BE2C (cell line): ENCODE measurements around the gene CDK12.
"Not testable (repeated sequence)": the region's sequence is repeated elsewhere in the genome, so short reads cannot be mapped to it uniquely, and the experiment has no call there.

Source experiments
- DNase-seq: peaks from one replicate; pipeline ENCODE4 v3.0.0-alpha.2; 2020
- H3K27me3 ChIP-seq: fragments of 250-450 bp; sonication (Bioruptor Pico); 2 replicates; pipeline ENCODE4 v1.5.1; 2020; ENCODE audit warnings: mild to moderate bottlenecking
- H3K36me3 ChIP-seq: fragments of 250-450 bp; sonication (Bioruptor Pico); 2 replicates; pipeline ENCODE4 v1.5.1; 2020; ENCODE audit warnings: mild to moderate bottlenecking
- H3K4me1 ChIP-seq: fragments of 250-450 bp; sonication (Bioruptor Pico); 2 replicates; pipeline ENCODE4 v1.5.1; 2020
- H3K4me3 ChIP-seq: 2 replicates; pipeline ENCODE4 v1.5.1; 2011; ENCODE audit warnings: low read depth, low read length
- H3K9me3 ChIP-seq: fragments of 250-450 bp; sonication (Bioruptor Pico); 2 replicates; pipeline ENCODE4 v1.5.1; 2020
- TF ChIP-seq, protein P1 (sequence below): IDR thresholded peaks from 2 replicates; pipeline ENCODE4 v1.5.1; 2012; ENCODE audit warnings: mild to moderate bottlenecking, low read depth, low read length

The CDK12 gene

DNA sequence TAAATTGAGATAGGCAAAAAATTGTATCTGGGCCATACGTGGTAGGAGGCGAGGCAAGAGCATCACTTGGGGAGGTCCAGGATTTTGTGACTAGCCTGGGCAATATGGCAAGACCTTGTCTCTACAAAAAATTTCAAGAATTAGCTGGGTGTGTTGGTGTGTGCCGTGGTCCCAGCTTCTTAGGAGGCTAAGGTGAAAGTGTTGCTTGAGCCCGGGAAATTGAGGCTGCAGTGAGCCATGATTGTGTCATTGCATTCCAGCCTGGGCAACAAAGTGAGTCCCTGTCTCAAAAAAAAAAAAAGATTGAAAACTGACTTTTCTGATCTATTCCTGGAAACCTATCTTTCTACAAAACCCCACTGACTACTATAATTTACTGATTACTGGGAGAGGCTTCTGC lies 26.7 kb downstream of the CDK12 start:
- no peaks in the 10 kb centered on the region for H3K9me3 ChIP-seq
- H3K36me3 ChIP-seq, result peaks cover 24% of the 10 kb centered on the region
- TF ChIP-seq, protein P1, sequence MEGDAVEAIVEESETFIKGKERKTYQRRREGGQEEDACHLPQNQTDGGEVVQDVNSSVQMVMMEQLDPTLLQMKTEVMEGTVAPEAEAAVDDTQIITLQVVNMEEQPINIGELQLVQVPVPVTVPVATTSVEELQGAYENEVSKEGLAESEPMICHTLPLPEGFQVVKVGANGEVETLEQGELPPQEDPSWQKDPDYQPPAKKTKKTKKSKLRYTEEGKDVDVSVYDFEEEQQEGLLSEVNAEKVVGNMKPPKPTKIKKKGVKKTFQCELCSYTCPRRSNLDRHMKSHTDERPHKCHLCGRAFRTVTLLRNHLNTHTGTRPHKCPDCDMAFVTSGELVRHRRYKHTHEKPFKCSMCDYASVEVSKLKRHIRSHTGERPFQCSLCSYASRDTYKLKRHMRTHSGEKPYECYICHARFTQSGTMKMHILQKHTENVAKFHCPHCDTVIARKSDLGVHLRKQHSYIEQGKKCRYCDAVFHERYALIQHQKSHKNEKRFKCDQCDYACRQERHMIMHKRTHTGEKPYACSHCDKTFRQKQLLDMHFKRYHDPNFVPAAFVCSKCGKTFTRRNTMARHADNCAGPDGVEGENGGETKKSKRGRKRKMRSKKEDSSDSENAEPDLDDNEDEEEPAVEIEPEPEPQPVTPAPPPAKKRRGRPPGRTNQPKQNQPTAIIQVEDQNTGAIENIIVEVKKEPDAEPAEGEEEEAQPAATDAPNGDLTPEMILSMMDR, result no peak
- no peaks in the 10 kb centered on the region for H3K27me3 ChIP-seq
- no peak overlapping the region for H3K4me3 ChIP-seq
- H3K4me1 ChIP-seq, result no peaks in the 10 kb centered on the region
- no peak for DNase-seq

GRCh38 chr17:39496921-39497320 lies 35.6 kb downstream of the CDK12 start:
- not testable (repeated sequence) for H3K4me3 ChIP-seq, H3K9me3 ChIP-seq, H3K4me1 ChIP-seq, DNase-seq, H3K27me3 ChIP-seq
- H3K36me3 ChIP-seq, result peaks cover 66% of the 10 kb centered on the region

GRCh38 chr17:39507511-39507910 lies 46.2 kb downstream of the CDK12 start:
- Histone ChIP-seq H3K36me3 (peaks cover 55% of the 10 kb centered on the region), H3K4me1 (no peaks in the 10 kb centered on the region), H3K9me3 (no peaks in the 10 kb centered on the region), H3K27me3 (no peaks in the 10 kb centered on the region), H3K4me3 (no peak overlapping the region)
- no peak for DNase-seq
- TF ChIP-seq, protein P1, result no peak

GRCh38 chr17:39508987-39509386 lies 47.7 kb downstream of the CDK12 start:
- Histone ChIP-seq H3K27me3 (no peaks in the 10 kb centered on the region), H3K9me3 (no peaks in the 10 kb centered on the region), H3K4me3 (no peak overlapping the region), H3K36me3 (peaks cover 49% of the 10 kb centered on the region), H3K4me1 (no peaks in the 10 kb centered on the region)
- TF ChIP-seq, protein P1, result no peak
- DNase-seq, result no peak

- DNase-seq, result no peak
- Histone ChIP-seq H3K36me3 (peaks cover 56% of the 10 kb centered on the region), H3K4me1 (no peaks in the 10 kb centered on the region), H3K9me3 (no peaks in the 10 kb centered on the region), H3K4me3 (no peak overlapping the region), H3K27me3 (no peaks in the 10 kb centered on the region)
- TF ChIP-seq, protein P1, result no peak
These were observed 52.0 kb downstream of the CDK12 start for GRCh38 chr17:39513309-39513708.

GRCh38 chr17:39513915-39514314 lies 52.6 kb downstream of the CDK12 start:
- Histone ChIP-seq H3K9me3 (no peaks in the 10 kb centered on the region), H3K4me1 (no peaks in the 10 kb centered on the region), H3K4me3 (no peak overlapping the region), H3K27me3 (no peaks in the 10 kb centered on the region), H3K36me3 (peaks cover 62% of the 10 kb centered on the region)
- TF ChIP-seq, protein P1, result no peak
- DNase-seq, result no peak

GRCh38 chr17:39517224-39517623 lies 55.9 kb downstream of the CDK12 start:
- no peaks in the 10 kb centered on the region for H3K27me3 ChIP-seq
- TF ChIP-seq, protein P1, result no peak
- H3K36me3 ChIP-seq, result peaks cover 69% of the 10 kb centered on the region
- DNase-seq, result no peak
- H3K4me1 ChIP-seq, result no peaks in the 10 kb centered on the region
- no peak overlapping the region for H3K4me3 ChIP-seq
- no peaks in the 10 kb centered on the region for H3K9me3 ChIP-seq
